HG02943 (cell line): Measurements from ENCODE around the gene RGS3.

Experiments used
- ATAC-seq: cut with Tn5 transposase; IDR thresholded peaks from one replicate; pipeline ENCODE4 v1.9.1; 2021; ENCODE audit warnings: mild to moderate bottlenecking, low read depth, moderate library complexity; ENCODE audit not compliant: unreplicated experiment

Gene RGS3

DNA sequence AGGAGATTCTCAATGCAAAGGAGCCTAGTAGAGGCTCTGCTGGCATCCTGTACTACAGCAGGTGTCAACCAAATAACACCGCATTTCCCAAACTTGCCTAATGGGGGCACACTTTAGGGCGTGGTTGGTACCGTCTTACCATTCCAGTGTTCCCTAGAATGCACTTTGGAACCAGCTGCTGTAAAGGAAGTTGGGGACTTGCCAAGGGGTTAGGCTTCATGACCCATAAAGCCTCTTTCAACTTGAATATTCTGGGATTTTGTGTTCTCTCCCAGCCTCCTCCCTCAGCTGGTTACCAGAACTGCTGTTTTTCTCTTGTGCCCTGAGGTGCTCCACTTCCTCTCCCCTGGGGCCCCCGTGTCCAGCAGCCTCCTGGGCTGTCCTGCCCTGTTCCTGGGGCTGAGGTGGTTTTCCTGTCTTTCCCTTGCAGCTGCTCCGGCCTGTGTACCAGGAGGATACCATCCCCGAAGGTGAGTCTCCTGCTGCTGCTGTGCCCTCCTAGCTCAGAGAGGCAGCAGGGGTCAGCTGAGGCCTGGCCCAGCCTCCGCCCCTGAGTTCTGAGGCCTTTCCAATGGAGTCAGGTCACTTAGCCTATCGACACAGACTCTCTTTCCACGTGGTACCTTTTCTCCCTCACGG, 44.7 kb downstream of the RGS3 start:
- ATAC-seq, result no peak

DNA sequence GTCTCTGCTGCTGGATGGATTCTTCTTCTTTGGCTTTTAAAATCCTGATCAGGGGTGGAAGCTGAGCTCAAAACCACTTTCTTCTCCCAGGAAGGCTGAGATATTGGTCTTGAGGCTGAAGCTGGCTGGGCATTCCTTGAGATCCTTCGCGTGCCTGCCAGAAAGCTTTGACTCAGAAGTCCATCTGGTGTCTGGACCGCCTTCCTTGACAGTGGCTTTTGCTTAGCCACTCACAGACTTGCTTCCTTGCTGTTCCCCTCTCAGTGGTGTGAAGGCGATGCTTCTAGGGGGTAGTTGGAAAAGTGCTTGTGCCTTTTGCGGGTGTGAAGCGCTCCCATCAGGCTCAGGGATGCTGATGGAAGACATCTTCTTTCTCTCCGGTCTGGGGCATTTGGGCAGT, 45.9 kb downstream of the RGS3 start:
- no peak for ATAC-seq

DNA sequence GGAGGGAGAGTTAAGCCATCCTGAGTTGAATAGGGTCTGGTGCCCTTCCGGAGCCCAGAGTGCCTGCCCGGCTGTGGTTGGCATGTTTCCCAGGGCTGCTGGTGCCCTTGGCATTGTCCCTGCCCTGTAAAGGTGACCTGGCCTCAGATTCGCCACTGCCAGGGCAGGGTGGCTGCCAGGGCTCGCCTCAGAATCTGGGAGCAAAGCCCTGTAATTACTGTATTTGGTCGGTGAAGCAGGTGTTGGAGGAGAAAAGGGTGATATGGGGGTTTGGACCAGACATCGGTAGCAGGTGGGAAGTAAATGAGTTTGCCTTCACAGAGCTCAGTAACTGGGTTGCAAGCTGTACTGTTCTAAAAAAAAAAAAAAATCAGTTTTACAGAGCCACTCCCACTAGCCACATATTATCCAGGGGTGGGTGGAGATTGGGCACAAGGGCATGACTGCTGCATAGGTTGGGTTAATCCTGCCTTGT, 47.6 kb downstream of the RGS3 start:
- no peak for ATAC-seq

DNA sequence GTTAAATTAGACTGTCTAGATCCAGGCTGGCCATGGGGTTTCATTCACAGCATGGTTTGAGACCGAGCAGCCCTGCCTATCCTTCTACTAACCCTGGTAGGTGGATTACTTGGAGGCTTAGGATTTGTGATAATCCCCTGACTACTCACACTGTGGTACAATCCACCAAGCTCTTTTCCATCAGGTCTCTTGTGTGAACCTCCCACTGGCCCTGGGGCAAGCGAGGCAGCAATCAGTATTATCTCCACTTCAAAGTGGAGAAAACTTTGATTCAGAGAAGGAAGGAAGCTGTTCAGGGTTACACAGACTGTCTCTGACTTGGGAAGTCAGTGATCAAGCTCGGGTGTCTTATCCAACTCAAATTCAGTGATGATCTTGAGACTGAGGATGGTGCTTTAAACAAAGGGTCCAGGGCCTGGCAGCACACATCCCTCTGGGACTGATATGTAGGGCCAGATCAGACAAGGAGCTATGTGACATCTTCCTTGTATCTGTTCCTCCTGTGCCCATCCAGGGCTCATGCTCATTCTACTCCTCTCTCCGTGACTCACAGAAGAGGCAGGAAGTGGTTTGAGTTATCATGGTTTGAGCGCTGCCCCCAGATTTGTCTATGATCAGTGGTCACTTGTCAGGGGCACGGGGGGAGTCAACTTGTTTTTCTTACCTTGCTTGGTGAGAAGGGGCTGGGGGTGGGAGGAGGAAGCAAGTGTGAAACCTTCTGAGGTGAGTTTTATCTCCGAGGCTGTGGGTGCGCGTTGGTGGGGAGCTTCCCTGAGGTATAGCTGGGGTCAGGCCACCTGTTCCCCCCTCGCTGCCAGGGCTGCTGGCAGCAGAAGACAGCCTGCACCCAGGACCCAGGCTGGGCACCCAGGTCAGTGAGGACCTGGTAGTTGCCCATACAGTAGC, 48.6 kb downstream of the RGS3 start:
- no peak for ATAC-seq

DNA sequence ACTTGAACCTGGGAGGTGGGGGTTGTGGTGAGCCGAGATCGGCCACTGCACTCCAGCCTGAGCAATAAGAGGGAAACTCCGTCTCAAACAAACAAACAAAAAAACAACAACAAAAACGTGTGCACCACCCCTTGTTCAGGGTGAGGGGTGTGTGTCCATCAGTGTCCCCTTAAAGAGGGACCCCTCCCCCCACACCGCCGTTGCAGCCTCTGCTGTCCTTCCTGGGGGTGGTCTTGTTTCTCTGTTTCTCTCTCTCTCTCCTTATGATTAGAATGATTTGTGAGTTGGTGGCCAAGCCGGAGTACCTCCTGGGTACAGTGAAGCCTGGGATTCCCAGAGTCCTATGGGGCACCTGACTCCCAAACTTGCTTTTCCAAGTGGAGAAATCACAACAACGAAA, 49.6 kb downstream of the RGS3 start:
- no peak for ATAC-seq

DNA sequence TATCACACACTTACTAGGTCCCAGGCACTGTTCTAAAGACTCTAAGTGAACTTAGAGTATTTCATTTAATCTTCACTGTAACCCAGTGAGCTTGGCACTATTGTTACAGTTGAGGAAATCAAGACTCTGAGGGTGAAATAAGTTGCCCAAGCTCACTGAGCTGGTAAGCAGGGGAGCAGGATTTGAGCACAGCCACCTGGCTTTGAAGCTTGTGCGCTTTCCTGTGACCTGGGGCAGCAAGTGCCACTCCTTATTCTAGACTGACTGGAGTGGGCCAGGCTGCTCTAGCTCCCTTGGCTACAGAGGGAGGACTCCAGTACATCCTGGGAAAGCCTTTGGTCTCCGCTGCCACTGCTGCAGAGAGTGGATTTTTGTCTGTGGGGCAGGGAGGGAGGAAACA, 50.0 kb downstream of the RGS3 start:
- ATAC-seq, result no peak

DNA sequence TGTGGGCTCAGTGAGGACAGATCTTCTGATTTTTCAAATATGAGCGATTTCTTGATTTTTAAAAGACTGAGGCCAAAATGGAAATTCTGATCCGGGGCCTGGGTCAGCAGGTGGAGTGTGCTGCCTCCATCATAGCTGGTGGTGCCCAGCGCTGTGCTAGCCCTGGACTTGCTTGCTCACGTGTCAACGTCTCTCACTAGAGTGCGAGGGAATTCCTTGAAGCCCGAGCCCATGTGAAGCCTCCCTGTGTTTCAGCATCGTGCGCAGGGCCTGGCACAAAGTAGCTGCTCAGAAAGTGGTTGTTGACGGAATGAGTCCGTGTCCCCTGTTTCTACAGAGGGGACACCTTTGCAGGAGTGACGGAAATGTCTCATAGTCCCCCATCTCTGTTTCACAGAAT, 50.5 kb downstream of the RGS3 start:
- no peak for ATAC-seq

DNA sequence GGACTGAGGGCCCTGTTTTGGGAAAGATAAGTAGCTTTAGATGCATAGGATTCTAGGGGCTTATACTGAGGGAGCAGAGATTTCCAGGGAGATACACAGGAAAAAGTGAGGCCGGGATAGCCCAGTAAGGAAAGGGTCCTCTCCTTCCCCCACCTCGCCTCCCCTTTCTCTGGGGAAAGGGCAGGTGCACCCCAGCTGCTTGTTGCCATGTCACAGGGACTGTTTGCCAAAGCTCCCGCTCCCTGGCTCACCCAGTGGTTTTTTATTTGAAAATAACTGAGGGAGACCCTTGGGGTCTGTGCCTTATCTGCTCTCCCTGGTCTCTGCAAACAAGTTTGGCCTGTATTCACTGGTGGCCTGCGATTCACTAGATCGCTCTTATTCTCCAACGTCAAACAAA, 51.2 kb downstream of the RGS3 start:
- no peak for ATAC-seq

DNA sequence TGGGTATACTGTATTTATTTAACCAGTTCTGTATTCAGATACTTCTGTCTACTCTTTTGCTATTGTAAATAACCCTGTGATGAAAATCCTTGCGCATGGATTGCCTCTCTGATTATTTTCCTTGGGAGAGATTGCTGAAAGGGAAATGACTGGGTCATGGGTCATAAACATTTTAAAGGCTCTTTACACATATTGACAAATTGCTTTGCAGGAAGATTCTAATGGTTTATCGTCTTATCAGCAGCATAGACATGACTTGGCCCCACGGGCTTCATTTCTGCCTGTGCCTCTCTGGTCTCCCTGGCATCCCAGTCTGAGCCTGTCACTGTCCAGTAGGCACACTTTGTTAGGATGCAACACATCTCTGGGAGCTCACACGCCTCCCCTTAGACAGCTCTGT, 52.3 kb downstream of the RGS3 start:
- ATAC-seq, result no peak

DNA sequence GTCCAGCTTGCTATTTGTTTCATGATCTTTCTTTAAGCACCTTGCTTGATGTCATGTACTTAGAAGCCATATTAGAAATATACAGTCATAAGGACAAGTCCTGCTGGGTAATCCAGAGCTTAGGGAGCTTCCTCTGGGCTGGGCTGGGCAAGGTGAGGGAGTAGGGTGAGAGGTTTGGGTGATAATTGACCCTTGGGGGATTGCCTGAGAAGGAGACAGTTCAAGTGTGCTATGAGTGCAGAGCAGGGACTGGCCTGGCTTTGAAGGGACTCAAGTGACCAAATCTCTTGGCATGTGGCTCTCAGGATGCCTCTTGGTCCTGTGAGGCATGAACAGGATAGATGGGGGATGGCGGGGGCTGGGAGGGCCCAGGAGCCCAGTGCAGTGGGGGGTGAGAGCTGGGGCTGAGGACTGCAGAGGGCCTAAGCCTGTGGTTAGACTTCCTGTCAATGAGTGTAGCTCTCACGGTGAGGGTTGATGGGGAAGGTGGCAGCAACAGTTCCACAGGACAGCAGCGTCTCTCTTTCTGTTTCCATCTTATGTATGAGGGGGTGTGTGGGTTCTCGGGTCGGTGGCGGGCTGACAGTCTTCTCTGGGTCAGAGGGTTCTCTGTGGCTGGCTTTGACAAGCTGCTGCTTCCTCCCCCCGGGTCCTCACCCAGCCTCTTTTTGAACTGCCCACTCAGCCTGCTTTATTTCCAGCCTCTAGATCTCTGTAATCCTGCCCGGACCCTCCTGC, 53.5 kb downstream of the RGS3 start:
- peak; percentile 95 for ATAC-seq

DNA sequence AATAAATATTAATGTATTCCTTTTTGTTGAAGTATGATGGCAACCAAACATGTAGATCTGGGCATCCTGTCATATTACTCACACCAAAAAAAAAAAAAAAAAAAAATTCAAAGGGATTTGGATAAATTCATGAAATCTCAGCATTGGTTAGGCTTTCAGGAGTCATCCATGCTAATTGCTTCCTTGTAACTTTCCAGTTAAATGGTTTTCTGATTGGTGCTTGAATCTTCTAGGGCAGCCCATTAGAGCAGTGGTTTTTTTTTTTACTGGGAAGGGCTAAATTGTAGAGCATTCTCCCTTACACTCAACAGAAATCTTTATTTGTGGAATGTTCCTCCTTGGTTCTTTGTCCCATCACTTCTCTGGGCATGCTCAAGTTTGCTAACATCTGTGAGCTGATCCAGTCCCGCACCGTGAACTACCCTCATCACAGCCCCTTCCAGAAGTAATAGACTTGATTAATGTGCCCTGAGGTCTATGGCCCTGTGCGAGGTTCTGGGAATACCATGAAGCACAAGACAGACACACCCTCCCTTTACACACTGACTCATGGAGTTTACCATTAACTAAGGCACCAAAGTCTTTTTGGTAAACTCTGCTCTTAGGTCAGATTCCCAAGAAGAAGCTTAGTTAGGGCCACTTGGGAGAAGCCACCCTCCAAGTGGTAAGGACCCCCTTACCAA, 56.0 kb downstream of the RGS3 start:
- ATAC-seq, result no peak

DNA sequence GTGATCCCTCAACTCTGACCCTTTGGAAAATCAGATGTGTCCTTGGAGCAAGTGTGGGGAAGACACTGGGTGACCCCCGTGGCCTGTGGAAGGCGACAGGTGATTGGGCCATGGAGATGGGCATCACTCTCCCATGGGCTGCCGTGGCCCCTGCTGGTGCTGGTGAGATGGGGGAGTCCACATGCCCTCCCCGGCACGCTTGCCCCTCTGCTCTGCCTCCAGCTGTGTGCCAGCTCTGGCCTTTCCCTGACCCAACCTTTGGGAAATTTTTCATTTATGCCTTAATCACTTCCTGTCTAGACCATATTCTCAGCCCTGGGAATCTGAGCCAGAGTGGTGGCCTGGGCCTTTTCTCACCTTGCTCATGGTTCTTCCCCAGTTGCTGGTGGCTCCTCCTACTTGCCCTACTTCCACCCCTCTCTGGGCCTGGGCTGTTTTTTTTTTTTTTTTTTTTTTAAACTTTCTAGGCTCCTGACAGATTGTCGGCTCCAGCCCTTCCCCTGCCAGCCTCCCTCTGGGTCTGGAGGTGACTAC, 56.6 kb downstream of the RGS3 start:
- ATAC-seq, result no peak

DNA sequence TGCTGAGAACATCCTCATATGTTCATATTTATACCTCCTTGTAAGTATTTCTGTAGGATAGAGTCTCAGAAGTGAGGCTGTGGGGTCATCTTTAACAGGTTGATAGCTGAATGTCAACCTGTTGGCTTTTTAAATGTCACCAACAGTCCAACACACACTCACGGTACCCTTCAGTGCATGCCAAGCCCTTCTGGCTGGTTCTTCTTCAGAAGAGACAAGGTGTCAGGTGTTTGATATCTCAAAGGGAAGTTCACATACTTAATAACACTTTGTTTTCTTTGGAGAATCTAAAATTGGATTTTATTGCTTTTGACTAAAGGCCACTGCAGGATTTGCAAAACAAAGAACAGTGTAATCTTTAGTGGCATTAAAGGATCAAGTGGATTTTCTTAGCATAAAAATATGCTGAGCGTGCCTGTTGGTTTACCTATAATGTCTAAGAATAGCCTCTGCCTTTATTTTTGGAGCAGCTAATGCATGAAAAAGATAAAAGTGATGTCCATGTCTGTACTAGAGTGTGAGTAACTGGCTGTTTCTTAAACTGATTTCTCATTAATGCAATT, 58.2 kb downstream of the RGS3 start:
- no peak for ATAC-seq

DNA sequence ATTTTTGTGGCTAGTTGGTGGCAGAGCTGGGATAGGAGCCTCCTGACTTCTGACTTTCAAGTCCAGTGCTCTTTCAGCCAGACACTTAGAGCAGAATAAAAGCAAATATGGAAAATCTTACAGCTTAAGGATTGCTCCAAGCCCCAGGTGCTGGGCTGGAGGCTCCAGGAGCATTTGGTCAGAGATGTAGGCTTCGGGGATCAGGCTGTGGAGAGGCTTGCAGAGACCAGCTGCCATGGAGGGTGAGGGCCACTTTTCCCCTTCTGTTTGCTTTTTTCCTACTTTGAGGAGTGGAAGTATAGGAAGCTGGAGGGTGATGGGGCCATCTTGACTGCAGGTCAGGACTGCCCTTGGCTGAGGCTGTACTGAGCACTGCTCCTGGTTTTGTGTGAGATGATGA, 58.9 kb downstream of the RGS3 start:
- ATAC-seq, result no peak

DNA sequence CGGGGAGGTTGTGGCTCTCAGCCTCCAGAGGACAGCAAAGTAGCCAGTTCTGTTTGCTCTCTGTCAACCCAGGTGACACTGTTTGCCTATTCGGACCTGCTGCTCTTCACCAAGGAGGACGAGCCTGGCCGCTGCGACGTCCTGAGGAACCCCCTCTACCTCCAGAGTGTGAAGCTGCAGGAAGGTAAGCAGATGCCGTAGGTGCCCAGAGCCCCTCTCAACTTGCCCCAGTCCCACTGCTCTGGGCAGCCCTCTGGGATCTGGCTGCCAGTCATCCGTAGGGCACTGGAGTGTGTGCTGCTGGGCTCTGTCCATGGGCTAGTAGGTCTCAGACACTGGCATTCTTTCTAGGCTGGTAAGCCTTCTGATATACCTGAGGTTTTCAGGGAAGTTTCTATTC, 59.3 kb downstream of the RGS3 start:
- ATAC-seq, result peak; percentile 3

DNA sequence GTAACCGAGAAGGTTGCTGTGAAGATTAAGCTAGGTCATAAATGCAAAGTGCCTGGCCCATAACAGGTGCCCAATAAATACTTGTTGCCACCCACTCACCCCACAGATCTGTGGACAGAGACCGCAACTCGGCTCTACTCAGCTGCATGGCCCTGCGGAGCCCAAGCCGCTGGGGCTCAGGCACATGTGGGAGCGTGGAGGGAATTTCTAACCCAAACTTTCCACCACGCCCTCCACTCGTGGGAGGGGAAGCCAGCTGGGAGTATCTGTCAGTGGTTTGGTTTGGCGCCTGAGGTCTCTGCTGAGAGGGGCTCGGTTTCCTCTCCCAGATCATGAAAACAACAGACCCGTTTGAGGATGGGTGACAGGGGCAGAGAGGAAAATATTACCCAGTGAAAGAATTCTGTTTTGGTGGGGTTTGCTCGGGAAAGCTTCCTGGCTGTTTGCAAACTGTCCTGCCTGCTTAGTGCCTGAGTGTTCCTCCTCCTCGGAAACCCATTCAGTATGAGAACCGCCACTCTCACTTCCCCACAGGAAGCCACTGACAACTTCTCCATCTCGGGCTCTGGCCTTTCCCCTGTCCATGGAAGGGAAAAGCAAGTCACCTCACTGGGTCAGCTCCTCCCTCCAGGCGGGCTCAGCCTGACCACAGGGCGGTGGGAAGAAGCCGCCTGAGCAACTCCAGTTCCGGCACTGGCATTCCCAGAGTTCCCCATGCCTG, 60.1 kb downstream of the RGS3 start:
- ATAC-seq, result peak; percentile 93

DNA sequence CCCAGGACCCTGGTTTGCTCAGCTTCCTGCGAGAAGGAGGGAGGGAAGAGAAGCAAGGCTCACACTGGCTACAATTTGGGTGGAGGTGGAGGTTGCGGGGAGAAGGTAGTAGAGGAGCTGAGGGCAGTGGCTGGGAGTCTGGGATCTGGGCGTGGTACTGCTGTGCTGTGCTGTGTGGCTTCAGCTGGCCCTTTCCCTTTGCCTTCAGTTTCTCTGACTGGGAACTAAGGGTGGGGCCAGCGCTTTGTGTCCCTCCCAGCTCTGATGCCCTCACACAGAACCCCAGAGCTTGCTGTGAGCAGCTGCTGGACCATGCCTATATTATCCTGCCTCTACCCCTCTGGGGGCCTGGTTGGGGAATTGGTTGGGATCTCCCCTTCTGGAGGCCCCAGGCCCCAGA, 60.9 kb downstream of the RGS3 start:
- no peak for ATAC-seq

DNA sequence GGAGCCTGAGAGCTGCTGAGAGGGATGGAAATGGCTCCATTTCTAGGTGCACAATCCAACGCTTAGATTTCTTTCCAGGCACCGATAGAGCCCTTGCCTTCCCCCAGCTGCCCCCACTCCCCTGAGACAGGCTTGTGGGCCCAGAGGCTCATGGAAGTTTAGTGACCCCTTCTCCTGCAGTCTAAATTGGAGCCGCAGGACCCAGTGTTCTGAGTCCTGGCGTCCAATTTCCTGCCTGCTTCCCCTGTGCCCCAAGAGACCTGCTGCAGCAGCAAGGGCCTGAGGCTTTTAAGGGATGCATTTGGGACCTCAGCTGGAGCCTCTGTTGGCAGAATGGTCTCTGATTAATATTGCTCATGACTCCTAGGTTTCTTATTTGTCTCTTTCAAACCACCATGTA, 61.7 kb downstream of the RGS3 start:
- no peak for ATAC-seq

DNA sequence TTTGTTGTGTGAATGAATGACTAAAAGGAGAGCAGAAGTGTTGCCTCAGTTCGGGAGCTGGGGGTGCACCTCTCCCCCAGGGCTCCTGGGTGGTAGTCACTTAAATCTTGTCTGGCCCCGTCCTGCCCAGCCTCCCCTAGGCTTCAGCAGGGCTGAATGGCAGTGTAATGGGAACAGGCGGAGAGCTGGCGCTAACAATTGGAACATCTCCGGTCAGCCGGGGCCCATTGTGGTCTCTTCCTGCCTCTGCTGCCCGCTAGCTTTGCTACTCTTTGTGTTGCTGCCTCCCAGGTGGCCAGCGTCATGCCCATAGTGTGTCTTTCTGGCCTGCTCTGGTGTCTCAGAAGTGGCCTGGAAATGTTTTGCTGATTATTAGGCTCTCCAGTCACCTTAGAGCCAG, 62.3 kb downstream of the RGS3 start:
- ATAC-seq, result no peak
